ENCODE data around the gene ARMH4. TPM values are rescaled to one million over a fixed set of nuclear protein-coding genes. Genes with fewer than 3 reads are reported as not detected.

The ARMH4 gene
- polyA plus RNA-seq, 1 donor from 2014 or later = 14.1 TPM

DNA sequence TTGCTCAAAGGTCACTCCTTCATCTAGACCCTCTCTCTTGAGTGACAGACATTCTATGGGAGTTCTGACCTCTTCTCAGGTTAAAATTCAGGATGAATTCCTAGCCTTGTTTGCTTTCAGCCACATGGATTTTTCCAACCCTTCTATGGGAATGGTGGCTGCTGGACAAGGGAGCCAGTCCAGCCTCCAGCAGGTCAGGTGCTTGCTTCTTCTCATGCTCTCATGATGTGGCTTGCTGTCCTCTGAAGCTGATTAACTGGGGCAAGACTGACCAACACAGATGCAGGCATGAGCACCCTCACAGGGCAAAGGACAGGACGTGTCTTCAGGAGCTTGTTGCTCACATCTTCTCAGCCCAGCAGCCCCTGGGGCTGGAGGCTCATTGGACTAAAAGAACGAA, 188.9 kb downstream of the ARMH4 start:
- no peak overlapping the region for H2AFZ ChIP-seq (ENCODE audit: low read depth, low read length)
- H3K27me3 ChIP-seq (ENCODE audit: insufficient read depth, low read depth, low read length) = no peaks in the 10 kb centered on the region
- TF ChIP-seq MXI1 (conservative IDR thresholded peaks at IDR 0.05; ENCODE audit: poor library complexity, severe bottlenecking) (no peak), TAF1 (IDR thresholded peaks at IDR 0.05; ENCODE audit: low read depth) (no peak), POLR2AphosphoS5 (IDR thresholded peaks at IDR 0.05) (no peak), RAD21 (conservative IDR thresholded peaks at IDR 0.05) (no peak), EP300 (conservative IDR thresholded peaks at IDR 0.05; ENCODE audit: poor library complexity, severe bottlenecking) (no peak), EZH2 (IDR thresholded peaks at IDR 0.05; ENCODE audit: borderline replicate concordance, insufficient read depth, low read length, poor library complexity, severe bottlenecking) (no peak), SMC3 (conservative IDR thresholded peaks at IDR 0.05; ENCODE audit: poor library complexity) (no peak)
- TF ChIP-seq, protein P1, sequence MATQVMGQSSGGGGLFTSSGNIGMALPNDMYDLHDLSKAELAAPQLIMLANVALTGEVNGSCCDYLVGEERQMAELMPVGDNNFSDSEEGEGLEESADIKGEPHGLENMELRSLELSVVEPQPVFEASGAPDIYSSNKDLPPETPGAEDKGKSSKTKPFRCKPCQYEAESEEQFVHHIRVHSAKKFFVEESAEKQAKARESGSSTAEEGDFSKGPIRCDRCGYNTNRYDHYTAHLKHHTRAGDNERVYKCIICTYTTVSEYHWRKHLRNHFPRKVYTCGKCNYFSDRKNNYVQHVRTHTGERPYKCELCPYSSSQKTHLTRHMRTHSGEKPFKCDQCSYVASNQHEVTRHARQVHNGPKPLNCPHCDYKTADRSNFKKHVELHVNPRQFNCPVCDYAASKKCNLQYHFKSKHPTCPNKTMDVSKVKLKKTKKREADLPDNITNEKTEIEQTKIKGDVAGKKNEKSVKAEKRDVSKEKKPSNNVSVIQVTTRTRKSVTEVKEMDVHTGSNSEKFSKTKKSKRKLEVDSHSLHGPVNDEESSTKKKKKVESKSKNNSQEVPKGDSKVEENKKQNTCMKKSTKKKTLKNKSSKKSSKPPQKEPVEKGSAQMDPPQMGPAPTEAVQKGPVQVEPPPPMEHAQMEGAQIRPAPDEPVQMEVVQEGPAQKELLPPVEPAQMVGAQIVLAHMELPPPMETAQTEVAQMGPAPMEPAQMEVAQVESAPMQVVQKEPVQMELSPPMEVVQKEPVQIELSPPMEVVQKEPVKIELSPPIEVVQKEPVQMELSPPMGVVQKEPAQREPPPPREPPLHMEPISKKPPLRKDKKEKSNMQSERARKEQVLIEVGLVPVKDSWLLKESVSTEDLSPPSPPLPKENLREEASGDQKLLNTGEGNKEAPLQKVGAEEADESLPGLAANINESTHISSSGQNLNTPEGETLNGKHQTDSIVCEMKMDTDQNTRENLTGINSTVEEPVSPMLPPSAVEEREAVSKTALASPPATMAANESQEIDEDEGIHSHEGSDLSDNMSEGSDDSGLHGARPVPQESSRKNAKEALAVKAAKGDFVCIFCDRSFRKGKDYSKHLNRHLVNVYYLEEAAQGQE (IDR thresholded peaks at IDR 0.05; ENCODE audit: borderline replicate concordance) = no peak
- TF ChIP-seq, protein P2, sequence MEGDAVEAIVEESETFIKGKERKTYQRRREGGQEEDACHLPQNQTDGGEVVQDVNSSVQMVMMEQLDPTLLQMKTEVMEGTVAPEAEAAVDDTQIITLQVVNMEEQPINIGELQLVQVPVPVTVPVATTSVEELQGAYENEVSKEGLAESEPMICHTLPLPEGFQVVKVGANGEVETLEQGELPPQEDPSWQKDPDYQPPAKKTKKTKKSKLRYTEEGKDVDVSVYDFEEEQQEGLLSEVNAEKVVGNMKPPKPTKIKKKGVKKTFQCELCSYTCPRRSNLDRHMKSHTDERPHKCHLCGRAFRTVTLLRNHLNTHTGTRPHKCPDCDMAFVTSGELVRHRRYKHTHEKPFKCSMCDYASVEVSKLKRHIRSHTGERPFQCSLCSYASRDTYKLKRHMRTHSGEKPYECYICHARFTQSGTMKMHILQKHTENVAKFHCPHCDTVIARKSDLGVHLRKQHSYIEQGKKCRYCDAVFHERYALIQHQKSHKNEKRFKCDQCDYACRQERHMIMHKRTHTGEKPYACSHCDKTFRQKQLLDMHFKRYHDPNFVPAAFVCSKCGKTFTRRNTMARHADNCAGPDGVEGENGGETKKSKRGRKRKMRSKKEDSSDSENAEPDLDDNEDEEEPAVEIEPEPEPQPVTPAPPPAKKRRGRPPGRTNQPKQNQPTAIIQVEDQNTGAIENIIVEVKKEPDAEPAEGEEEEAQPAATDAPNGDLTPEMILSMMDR (IDR thresholded peaks at IDR 0.05; ENCODE audit: poor library complexity, severe bottlenecking) = no peak
- H3K9me3 ChIP-seq (ENCODE audit: low read length) = no peaks in the 10 kb centered on the region
- H3K4me2 ChIP-seq (ENCODE audit: low read length) = no peak overlapping the region
- H3K4me3 ChIP-seq (ENCODE audit: low read length) = no peak overlapping the region
- no peaks in the 10 kb centered on the region for H3K36me3 ChIP-seq (ENCODE audit: insufficient read depth, low read length)
- no peak overlapping the region for H3K27ac ChIP-seq (ENCODE audit: low read length)
- no peaks in the 10 kb centered on the region for H3K9me2 ChIP-seq (ENCODE audit: insufficient read depth, low read length)
- H4K20me1 ChIP-seq (ENCODE audit: insufficient read depth) = no peaks in the 10 kb centered on the region
- H3K9ac ChIP-seq (ENCODE audit: low read length) = no peak overlapping the region
- H3F3A ChIP-seq (ENCODE audit: insufficient read depth, low read length, poor library complexity, severe bottlenecking) = no peaks in the 10 kb centered on the region
- no peaks in the 10 kb centered on the region for H3K79me2 ChIP-seq (replicated peaks; ENCODE audit: insufficient read depth, low read length)

DNA sequence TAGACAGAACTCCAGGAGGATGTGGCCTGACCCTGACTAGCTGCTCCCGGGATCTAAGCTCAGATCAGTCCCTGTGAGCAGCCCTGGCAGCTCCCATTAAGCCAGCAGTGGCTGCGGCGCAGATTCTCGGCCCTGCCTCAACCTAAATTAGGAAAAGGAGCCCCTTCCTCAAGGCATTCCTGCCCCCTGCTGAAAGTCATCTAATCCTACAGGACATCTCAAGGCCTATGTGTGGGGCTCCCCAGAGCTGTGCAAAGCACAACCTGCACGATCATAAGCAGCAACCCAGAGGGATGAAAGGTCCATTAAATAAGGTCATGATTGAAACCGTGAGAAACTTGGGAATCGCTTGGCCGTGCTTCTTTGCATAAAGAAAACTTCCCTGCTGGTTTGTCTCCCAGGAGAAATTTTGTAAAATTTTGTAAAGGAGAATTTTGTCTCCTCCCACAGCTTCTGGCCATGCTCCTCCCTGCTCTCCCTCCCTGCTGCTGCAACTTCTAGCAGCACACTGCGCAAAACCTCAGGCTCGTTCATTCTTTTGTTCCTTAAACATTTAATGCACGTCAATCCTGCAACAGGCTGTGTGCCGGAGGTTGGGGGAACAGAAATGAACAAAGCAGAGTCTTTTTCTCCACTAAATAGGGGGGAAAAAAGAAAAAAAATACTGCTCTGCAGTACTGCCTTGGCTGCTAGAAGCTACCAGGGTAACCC, 189.5 kb downstream of the ARMH4 start:
- Histone ChIP-seq H2AFZ (ENCODE audit: low read depth, low read length) (no peak overlapping the region), H3K4me3 (ENCODE audit: low read length) (no peak overlapping the region)
- TF ChIP-seq MXI1 (conservative IDR thresholded peaks at IDR 0.05; ENCODE audit: poor library complexity, severe bottlenecking) (no peak), EP300 (conservative IDR thresholded peaks at IDR 0.05; ENCODE audit: poor library complexity, severe bottlenecking) (no peak), TAF1 (IDR thresholded peaks at IDR 0.05; ENCODE audit: low read depth) (no peak), RAD21 (conservative IDR thresholded peaks at IDR 0.05) (peak; percentile 44), SMC3 (conservative IDR thresholded peaks at IDR 0.05; ENCODE audit: poor library complexity) (peak; percentile 55)
- TF ChIP-seq, protein P1 (IDR thresholded peaks at IDR 0.05; ENCODE audit: borderline replicate concordance) = no peak
- TF ChIP-seq, protein P2 (IDR thresholded peaks at IDR 0.05; ENCODE audit: poor library complexity, severe bottlenecking) = peak; percentile 46

More for the DNA sequence above, 189.5 kb downstream of the ARMH4 start:
- no peaks in the 10 kb centered on the region for H3F3A ChIP-seq (ENCODE audit: insufficient read depth, low read length, poor library complexity, severe bottlenecking)
- no peaks in the 10 kb centered on the region for H3K9me2 ChIP-seq (ENCODE audit: insufficient read depth, low read length)
- H3K4me2 ChIP-seq (ENCODE audit: low read length) = no peak overlapping the region
- no peaks in the 10 kb centered on the region for H3K36me3 ChIP-seq (ENCODE audit: insufficient read depth, low read length)
- H3K27me3 ChIP-seq (ENCODE audit: insufficient read depth, low read depth, low read length) = no peaks in the 10 kb centered on the region
- no peaks in the 10 kb centered on the region for H4K20me1 ChIP-seq (ENCODE audit: insufficient read depth)
- no peaks in the 10 kb centered on the region for H3K79me2 ChIP-seq (replicated peaks; ENCODE audit: insufficient read depth, low read length)
- H3K9ac ChIP-seq (ENCODE audit: low read length) = no peak overlapping the region
- H3K9me3 ChIP-seq (ENCODE audit: low read length) = no peaks in the 10 kb centered on the region
- H3K27ac ChIP-seq (ENCODE audit: low read length) = no peak overlapping the region

Measured in neural cell (in vitro differentiated cells).